Vagina (tissue), 2 donors: ENCODE results near the gene PPP5C.

Experiments
- CTCF ChIP-seq, 3 experiments: fragments of 450-650 bp in 2 of 3; fragments of 200-600 bp in 1 of 3; sonication (generic) in 1 of 3; IDR thresholded peaks; one replicate each; pipeline ENCODE4 v1.5.1; 2017 to 2019; ENCODE audit warnings: antibody characterized with exemption in 3 of 3, mild to moderate bottlenecking in 2 of 3, moderate library complexity in 2 of 3
- POLR2A ChIP-seq, 2 donors: fragments of 450-650 bp; IDR thresholded peaks; one replicate each; pipeline ENCODE4 v1.6.1; 2017; ENCODE audit warnings: antibody characterized with exemption in 2 of 2, mild to moderate bottlenecking in 2 of 2, moderate library complexity in 2 of 2
- POLR2AphosphoS5 ChIP-seq, 2 donors: sonication (generic); formaldehyde crosslinking; IDR thresholded peaks; one replicate each; pipeline ENCODE4 v1.9.0; 2017; ENCODE audit warnings: antibody characterized with exemption in 2 of 2, mild to moderate bottlenecking in 2 of 2, low read depth in 1 of 2; ENCODE audit not compliant: insufficient read depth in 1 of 2

DNA sequence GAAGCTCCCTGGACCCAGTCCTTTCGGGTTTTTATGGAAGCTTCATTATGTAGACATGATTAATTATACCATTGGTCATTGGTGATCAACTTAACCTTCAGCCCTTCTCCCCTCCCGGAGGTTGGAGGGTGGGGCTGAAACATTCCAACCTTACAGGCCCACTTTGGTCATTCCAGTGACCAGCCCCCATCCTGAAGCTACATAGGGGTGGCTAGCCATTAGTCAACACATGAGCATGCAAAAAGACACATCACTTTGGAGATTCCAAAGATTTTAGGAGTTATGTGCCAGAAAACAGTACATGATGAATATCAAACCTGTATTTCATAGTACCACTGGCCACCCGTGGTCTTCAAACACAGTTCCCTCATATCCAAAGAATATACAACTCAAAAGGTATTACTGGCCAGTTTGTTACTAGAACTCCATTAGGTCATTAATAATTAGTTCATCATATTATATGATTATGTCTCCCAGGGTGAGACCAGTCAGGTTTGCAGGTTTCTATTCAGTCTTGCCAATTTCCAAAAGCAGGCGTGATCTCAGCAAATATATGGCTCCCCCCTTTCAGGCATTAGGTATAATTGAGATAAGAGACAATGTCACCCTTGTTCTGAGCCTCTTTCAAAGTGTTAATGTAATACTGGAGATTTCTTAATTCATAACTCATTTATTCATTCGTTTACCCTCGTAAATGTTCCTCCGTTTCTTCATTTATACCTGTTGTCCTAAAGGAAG is 11.1 kb downstream of the PPP5C start:
- TF ChIP-seq CTCF (IDR thresholded peaks at IDR 0.05) (no peak), POLR2A (IDR thresholded peaks at IDR 0.05) (no peak), POLR2AphosphoS5 (IDR thresholded peaks at IDR 0.05; ENCODE audit: insufficient read depth in 1 of 2, low read depth in 1 of 2) (no peak)
